Chondrocyte (in vitro differentiated cells): ENCODE measurements around the gene PRR22. TPM values are rescaled to one million over a fixed set of nuclear protein-coding genes. Genes with fewer than 3 reads are reported as not detected.

Source experiments
- DNase-seq: peaks from one replicate; pipeline ENCODE4 v3.0.0; 2021; ENCODE audit warnings: mixed read lengths, low spot score
- H3K27ac Mint-ChIP-seq: one replicate; pipeline ENCODE4 v1.8.0; 2021; ENCODE audit warnings: mild to moderate bottlenecking, moderate library complexity, mixed read lengths; ENCODE audit not compliant: unreplicated experiment
- H3K27me3 Mint-ChIP-seq: 2 replicates; pipeline ENCODE4 v1.8.0; 2021; ENCODE audit warnings: low read depth, mixed read lengths
- H3K36me3 Mint-ChIP-seq: 2 replicates; pipeline ENCODE4 v1.8.0; 2021; ENCODE audit warnings: low read depth, mixed read lengths
- H3K4me1 Mint-ChIP-seq: 2 replicates; pipeline ENCODE4 v1.8.0; 2021; ENCODE audit warnings: low read depth, mild to moderate bottlenecking, mixed read lengths
- H3K4me3 Mint-ChIP-seq: one replicate; pipeline ENCODE4 v1.8.0; 2021; ENCODE audit warnings: mild to moderate bottlenecking, moderate library complexity, mixed read lengths; ENCODE audit not compliant: unreplicated experiment
- H3K9me3 Mint-ChIP-seq: 2 replicates; pipeline ENCODE4 v1.8.0; 2021; ENCODE audit warnings: low read depth, mixed read lengths
- CTCF ChIP-seq: fragments of 200-600 bp; sonication (generic); IDR thresholded peaks from 2 replicates; pipeline ENCODE4 v1.5.0; 2021; ENCODE audit warnings: antibody characterized with exemption, mild to moderate bottlenecking, moderate library complexity
- total RNA-seq: library from RNA; stranded (reverse); gene quantifications from 3 replicates; pipeline ENCODE4 v1.2.1, GENCODE V29; 2021

PRR22 gene
- total RNA-seq, 1 donor from 2014 or later, result 1.3 TPM

GRCh38 chr19:5820785-5821184, 36.2 kb upstream of the PRR22 start:
- no peak overlapping the region for H3K4me3 Mint-ChIP-seq
- H3K9me3 Mint-ChIP-seq, result no peaks in the 10 kb centered on the region
- peaks cover 16% of the 10 kb centered on the region for H3K27me3 Mint-ChIP-seq
- H3K27ac Mint-ChIP-seq, result no peak overlapping the region
- no peaks in the 10 kb centered on the region for H3K36me3 Mint-ChIP-seq
- H3K4me1 Mint-ChIP-seq, result no peaks in the 10 kb centered on the region
- no peak for TF ChIP-seq CTCF
- no peak for DNase-seq

DNA sequence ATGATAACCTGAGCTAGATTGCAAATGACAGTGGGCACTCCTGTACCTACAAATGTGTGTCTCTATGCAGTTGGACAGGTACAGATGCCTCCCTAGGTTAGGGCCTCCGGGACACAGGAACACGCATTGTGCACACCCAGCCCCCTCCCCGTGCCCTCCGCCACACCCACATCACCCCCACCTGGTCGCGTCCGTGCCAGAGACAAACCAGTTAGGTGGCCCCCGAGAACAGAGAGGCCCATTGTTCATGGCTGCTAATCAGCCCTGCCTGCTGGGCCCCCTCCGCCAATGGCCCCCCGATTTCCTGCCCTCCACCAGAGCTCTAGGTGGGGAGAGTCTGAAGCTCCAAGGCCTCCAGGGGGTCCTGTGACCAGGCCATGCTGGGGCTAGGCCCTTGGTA, 34.0 kb upstream of the PRR22 start:
- no peaks in the 10 kb centered on the region for H3K9me3 Mint-ChIP-seq
- no peak for DNase-seq
- no peak overlapping the region for H3K27ac Mint-ChIP-seq
- peaks cover 18% of the 10 kb centered on the region for H3K27me3 Mint-ChIP-seq
- H3K4me3 Mint-ChIP-seq, result no peak overlapping the region
- no peaks in the 10 kb centered on the region for H3K36me3 Mint-ChIP-seq
- no peak for TF ChIP-seq CTCF
- H3K4me1 Mint-ChIP-seq, result no peaks in the 10 kb centered on the region

- no peak overlapping the region for H3K27ac Mint-ChIP-seq
- H3K4me1 Mint-ChIP-seq, result no peaks in the 10 kb centered on the region
- peaks cover 18% of the 10 kb centered on the region for H3K27me3 Mint-ChIP-seq
- DNase-seq, result no peak
- H3K9me3 Mint-ChIP-seq, result no peaks in the 10 kb centered on the region
- no peaks in the 10 kb centered on the region for H3K36me3 Mint-ChIP-seq
- H3K4me3 Mint-ChIP-seq, result no peak overlapping the region
- TF ChIP-seq CTCF, result no peak
Observed at GRCh38 chr19:5817218-5817617, 32.7 kb upstream of the PRR22 start.

GRCh38 chr19:5814852-5815246, 30.3 kb upstream of the PRR22 start:
- Mint-ChIP-seq H3K9me3 (no peaks in the 10 kb centered on the region), H3K27me3 (peaks cover 18% of the 10 kb centered on the region), H3K4me1 (no peaks in the 10 kb centered on the region), H3K27ac (no peak overlapping the region), H3K4me3 (no peak overlapping the region), H3K36me3 (no peaks in the 10 kb centered on the region)
- TF ChIP-seq CTCF, result no peak
- DNase-seq, result no peak

- Mint-ChIP-seq H3K27me3 (peaks cover 18% of the 10 kb centered on the region), H3K36me3 (no peaks in the 10 kb centered on the region), H3K9me3 (no peaks in the 10 kb centered on the region), H3K27ac (no peak overlapping the region), H3K4me3 (no peak overlapping the region), H3K4me1 (no peaks in the 10 kb centered on the region)
- no peak for TF ChIP-seq CTCF
- DNase-seq, result no peak
Observed at GRCh38 chr19:5814123-5814851, 29.7 kb upstream of the PRR22 start.
